Measurements from ENCODE around the gene S100A6.

- no peak for TF ChIP-seq CTCF (IDR thresholded peaks at IDR 0.05)
- TF ChIP-seq EP300 (IDR thresholded peaks at IDR 0.05) = no peak
- no peak; the same call in 1 of the 2 replicates for TF ChIP-seq TP53 (CRISPR knock-in tag; IDR thresholded peaks at IDR 0.05)
- TF ChIP-seq BHLHE40 (IDR thresholded peaks at IDR 0.05; ENCODE audit: low read depth, low read length) = no peak
- no peak for TF ChIP-seq POLR2AphosphoS2 (conservative IDR thresholded peaks at IDR 0.05; ENCODE audit: low read length)
Observed at GRCh38 chr1:153567621-153568366, 32.0 kb upstream of the S100A6 start.

Data from A549 (cell line).